HepG2 (cell line): ENCODE results near the gene GLB1L. TPM values are rescaled to one million over a fixed set of nuclear protein-coding genes. Genes with fewer than 3 reads are reported as not detected.

Experiments used
- E2F2 ChIP-seq: sonication (generic); formaldehyde crosslinking; IDR thresholded peaks from 2 replicates; pipeline ENCODE4 v1.4.0; 2020; ENCODE audit warnings: missing genetic modification reagents, borderline replicate concordance
- ETV6 ChIP-seq: sonication (generic); formaldehyde crosslinking; conservative IDR thresholded peaks from 2 replicates; pipeline ENCODE4 v1.4.0; 2020; ENCODE audit warnings: missing genetic modification reagents
- NR2F2 ChIP-seq: IDR thresholded peaks from 2 replicates; pipeline ENCODE4 v1.6.1; 2012; ENCODE audit warnings: low read depth, inconsistent platforms, borderline replicate concordance
- PCBP1 ChIP-seq: fragments of 200-400 bp; formaldehyde crosslinking; IDR thresholded peaks from 2 replicates; pipeline ENCODE4 v1.6.1; 2017; ENCODE audit warnings: mild to moderate bottlenecking, low read depth, low read length, borderline replicate concordance
- PHF8 ChIP-seq: sonication (generic); formaldehyde crosslinking; IDR thresholded peaks from 2 replicates; pipeline ENCODE4 v1.5.0; 2020; ENCODE audit warnings: missing genetic modification reagents
- REL ChIP-seq: sonication (generic); formaldehyde crosslinking; conservative IDR thresholded peaks from 2 replicates; pipeline ENCODE4 v1.8.0; 2022; ENCODE audit warnings: mild to moderate bottlenecking, missing genetic modification reagents, moderate library complexity
- RXRA ChIP-seq: sonication (generic); formaldehyde crosslinking; IDR thresholded peaks from 2 replicates; pipeline ENCODE4 v1.5.1; 2020; ENCODE audit warnings: missing genetic modification reagents
- TBX3 ChIP-seq: fragments of 450-650 bp; IDR thresholded peaks from 2 replicates; pipeline ENCODE4 v1.6.1; 2017; ENCODE audit warnings: antibody characterized with exemption, mild to moderate bottlenecking, inconsistent platforms, borderline replicate concordance
- ZBED4 ChIP-seq: sonication (generic); formaldehyde crosslinking; IDR thresholded peaks from 2 replicates; pipeline ENCODE4 v1.4.0; 2020; ENCODE audit warnings: missing genetic modification reagents, borderline replicate concordance
- ZNF180 ChIP-seq: sonication (generic); formaldehyde crosslinking; IDR thresholded peaks from 2 replicates; pipeline ENCODE4 v1.4.0; 2020; ENCODE audit warnings: low read depth, missing genetic modification reagents, borderline replicate concordance
- ZNF207 ChIP-seq: fragments of 450-650 bp; IDR thresholded peaks from 2 replicates; pipeline ENCODE4 v1.6.1; 2016; ENCODE audit warnings: antibody characterized with exemption, borderline replicate concordance
- ZNF329 ChIP-seq: sonication (generic); formaldehyde crosslinking; IDR thresholded peaks from 2 replicates; pipeline ENCODE4 v1.9.0; 2021; ENCODE audit warnings: low read depth, mild to moderate bottlenecking, missing genetic modification reagents
- ZNF446 ChIP-seq: sonication (generic); formaldehyde crosslinking; IDR thresholded peaks from 2 replicates; pipeline ENCODE4 v1.5.0; 2020; ENCODE audit warnings: mild to moderate bottlenecking, missing genetic modification reagents
- ZNF530 ChIP-seq: sonication (generic); formaldehyde crosslinking; IDR thresholded peaks from 2 replicates; pipeline ENCODE4 v1.5.0; 2020; ENCODE audit warnings: low read depth, mild to moderate bottlenecking, missing genetic modification reagents
- ZNF570 ChIP-seq: sonication (generic); formaldehyde crosslinking; IDR thresholded peaks from 2 replicates; pipeline ENCODE4 v1.4.0; 2020; ENCODE audit warnings: mild to moderate bottlenecking, missing genetic modification reagents, borderline replicate concordance
- ZNF598 ChIP-seq: sonication (generic); formaldehyde crosslinking; IDR thresholded peaks from 2 replicates; pipeline ENCODE4 v1.5.1; 2020; ENCODE audit warnings: mild to moderate bottlenecking, missing genetic modification reagents, borderline replicate concordance
- ZNF629 ChIP-seq: sonication (generic); formaldehyde crosslinking; conservative IDR thresholded peaks from 2 replicates; pipeline ENCODE4 v1.5.0; 2020; ENCODE audit warnings: missing genetic modification reagents
- ZNF790 ChIP-seq: sonication (generic); formaldehyde crosslinking; IDR thresholded peaks from 2 replicates; pipeline ENCODE4 v1.8.0; 2022; ENCODE audit warnings: missing genetic modification reagents, mild to moderate bottlenecking, borderline replicate concordance
- polyA plus RNA-seq, 8 experiments: library from polyadenylated mRNA; depleted of rRNA in 3 of 8; stranded (reverse) in 7 of 8; unstranded in 1 of 8; fragments of >200 nt; fragmentation: Illumina TruSeq in 4 of 8; extraction: Trizol in 4 of 8; gene quantifications; 2 replicates each; pipeline versions ENCODE4 v1.2.1 to v1.2.3, GENCODE V29; 2011 to 2016; ENCODE audit warnings: low read depth in 4 of 8, missing spikeins in 1 of 8, mixed read lengths in 1 of 8; ENCODE audit not compliant: insufficient read depth in 1 of 8
- total RNA-seq, 5 experiments: library from RNA; depleted of rRNA; stranded (reverse); fragments of >200 nt; fragmentation: Illumina TruSeq; extraction: Trizol; gene quantifications; 2 replicates each; pipeline ENCODE4 v1.2.3, GENCODE V29; 2016; ENCODE audit warnings: low read depth in 1 of 5
- TF ChIP-seq, protein P1 (sequence below): sonication (generic); formaldehyde crosslinking; IDR thresholded peaks from 2 replicates; pipeline ENCODE4 v1.4.0; 2020; ENCODE audit warnings: missing genetic modification reagents, borderline replicate concordance
- TF ChIP-seq, protein P2 (sequence below): sonication (generic); formaldehyde crosslinking; IDR thresholded peaks from 2 replicates; pipeline ENCODE4 v1.5.0; 2020; ENCODE audit warnings: mild to moderate bottlenecking, missing genetic modification reagents

Gene GLB1L
- total and polyA plus RNA-seq, 2 of the 13 experiments (the other 11 are each of a cell fraction or from before 2014, with no cell fraction given) = 6.8 to 7.3 TPM

DNA sequence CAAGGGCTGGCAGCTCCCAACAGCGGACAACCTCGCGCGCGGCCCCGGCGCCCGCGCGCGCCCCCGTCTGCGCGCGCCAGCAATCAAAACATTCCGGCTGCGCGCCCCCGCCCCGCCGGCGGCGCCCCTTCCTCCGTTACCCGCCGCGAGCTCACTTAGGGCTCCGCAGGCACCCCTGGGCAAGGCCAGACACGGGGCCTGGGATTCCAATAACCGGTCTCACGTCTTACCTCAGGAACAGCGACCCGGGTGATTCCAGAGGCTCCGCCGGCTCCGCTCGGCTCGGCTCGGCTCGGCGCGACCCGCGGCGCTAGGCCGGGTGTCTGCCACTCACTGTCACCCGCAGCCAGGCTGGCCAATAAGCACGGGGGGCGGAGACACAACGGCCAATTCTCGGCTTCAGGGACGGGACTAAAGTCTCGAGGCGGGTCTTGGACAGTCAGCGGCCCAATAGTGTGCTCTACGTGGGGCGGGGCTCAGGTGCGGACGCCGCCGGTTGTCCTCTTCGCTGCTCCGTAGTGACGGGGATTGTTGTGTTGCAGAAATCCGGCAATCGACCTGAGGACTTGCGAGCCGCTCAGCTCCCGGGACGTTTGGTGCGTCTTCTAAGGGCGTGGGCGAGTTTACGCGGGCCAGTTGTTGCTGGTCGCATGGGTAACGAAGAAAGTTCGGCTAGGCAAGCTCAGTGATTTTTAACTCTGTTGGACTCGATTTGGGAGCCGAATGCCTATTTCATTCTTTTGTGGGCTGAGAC is 15.8 kb downstream of the GLB1L start, which contains the start of the genes ANKZF1 and ATG9A (continued):
- TF ChIP-seq ZBED4 (CRISPR knock-in tag) = peak; percentile 94
- TF ChIP-seq ZNF329 (CRISPR knock-in tag) = no peak
- no peak for TF ChIP-seq ZNF180
- no peak for TF ChIP-seq NR2F2
- TF ChIP-seq TBX3 = peak; percentile 72; the same call in 1 of the 2 replicates
- TF ChIP-seq ZNF790 (CRISPR knock-in tag) = peak; percentile 76; the same call in 1 of the 2 replicates
- 0 out of 2 replicates have a peak, but pooled peaks have one; percentile 67 for TF ChIP-seq PCBP1
- no peak for TF ChIP-seq ZNF530 (CRISPR knock-in tag)
- no peak for TF ChIP-seq REL (CRISPR knock-in tag)
- peak; percentile 88 for TF ChIP-seq PHF8
- no peak for TF ChIP-seq ZNF629 (CRISPR knock-in tag)
- TF ChIP-seq ZNF446 (CRISPR knock-in tag) = peak; percentile 72; the same call in 1 of the 2 replicates
- no peak for TF ChIP-seq ZNF570 (CRISPR knock-in tag)
- TF ChIP-seq, protein P1, sequence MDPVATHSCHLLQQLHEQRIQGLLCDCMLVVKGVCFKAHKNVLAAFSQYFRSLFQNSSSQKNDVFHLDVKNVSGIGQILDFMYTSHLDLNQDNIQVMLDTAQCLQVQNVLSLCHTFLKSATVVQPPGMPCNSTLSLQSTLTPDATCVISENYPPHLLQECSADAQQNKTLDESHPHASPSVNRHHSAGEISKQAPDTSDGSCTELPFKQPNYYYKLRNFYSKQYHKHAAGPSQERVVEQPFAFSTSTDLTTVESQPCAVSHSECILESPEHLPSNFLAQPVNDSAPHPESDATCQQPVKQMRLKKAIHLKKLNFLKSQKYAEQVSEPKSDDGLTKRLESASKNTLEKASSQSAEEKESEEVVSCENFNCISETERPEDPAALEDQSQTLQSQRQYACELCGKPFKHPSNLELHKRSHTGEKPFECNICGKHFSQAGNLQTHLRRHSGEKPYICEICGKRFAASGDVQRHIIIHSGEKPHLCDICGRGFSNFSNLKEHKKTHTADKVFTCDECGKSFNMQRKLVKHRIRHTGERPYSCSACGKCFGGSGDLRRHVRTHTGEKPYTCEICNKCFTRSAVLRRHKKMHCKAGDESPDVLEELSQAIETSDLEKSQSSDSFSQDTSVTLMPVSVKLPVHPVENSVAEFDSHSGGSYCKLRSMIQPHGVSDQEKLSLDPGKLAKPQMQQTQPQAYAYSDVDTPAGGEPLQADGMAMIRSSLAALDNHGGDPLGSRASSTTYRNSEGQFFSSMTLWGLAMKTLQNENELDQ = no peak
- no peak for TF ChIP-seq E2F2
- peak; percentile 26; the same call in 1 of the 2 replicates for TF ChIP-seq ETV6
- no peak for TF ChIP-seq ZNF207
- TF ChIP-seq RXRA (CRISPR knock-in tag) = no peak
- peak; percentile 93 for TF ChIP-seq ZNF598 (CRISPR knock-in tag)
- TF ChIP-seq, protein P2, sequence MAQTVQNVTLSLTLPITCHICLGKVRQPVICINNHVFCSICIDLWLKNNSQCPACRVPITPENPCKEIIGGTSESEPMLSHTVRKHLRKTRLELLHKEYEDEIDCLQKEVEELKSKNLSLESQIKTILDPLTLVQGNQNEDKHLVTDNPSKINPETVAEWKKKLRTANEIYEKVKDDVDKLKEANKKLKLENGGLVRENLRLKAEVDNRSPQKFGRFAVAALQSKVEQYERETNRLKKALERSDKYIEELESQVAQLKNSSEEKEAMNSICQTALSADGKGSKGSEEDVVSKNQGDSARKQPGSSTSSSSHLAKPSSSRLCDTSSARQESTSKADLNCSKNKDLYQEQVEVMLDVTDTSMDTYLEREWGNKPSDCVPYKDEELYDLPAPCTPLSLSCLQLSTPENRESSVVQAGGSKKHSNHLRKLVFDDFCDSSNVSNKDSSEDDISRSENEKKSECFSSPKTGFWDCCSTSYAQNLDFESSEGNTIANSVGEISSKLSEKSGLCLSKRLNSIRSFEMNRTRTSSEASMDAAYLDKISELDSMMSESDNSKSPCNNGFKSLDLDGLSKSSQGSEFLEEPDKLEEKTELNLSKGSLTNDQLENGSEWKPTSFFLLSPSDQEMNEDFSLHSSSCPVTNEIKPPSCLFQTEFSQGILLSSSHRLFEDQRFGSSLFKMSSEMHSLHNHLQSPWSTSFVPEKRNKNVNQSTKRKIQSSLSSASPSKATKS = no peak
